MM.1S (cell line): Measurements from ENCODE around the gene PDZD8.

Source experiments
- DNase-seq: peaks from one replicate; pipeline ENCODE4 v3.0.0-alpha.2; 2015
- H2AFZ ChIP-seq: fragments of 300-600 bp; sonication (generic); 2 replicates; pipeline ENCODE4 v1.6.0; 2016; ENCODE audit warnings: antibody characterized with exemption, low read length
- H3F3A ChIP-seq: fragments of 300-600 bp; sonication (generic); 2 replicates; pipeline ENCODE4 v1.6.1; 2016; ENCODE audit warnings: mild to moderate bottlenecking, antibody characterized with exemption, low read length, moderate library complexity, mixed read lengths; ENCODE audit not compliant: insufficient read depth
- H3K27ac ChIP-seq: fragments of 300-600 bp; sonication (generic); 2 replicates; pipeline ENCODE4 v1.5.1; 2016; ENCODE audit warnings: mild to moderate bottlenecking, low read length
- H3K27me3 ChIP-seq: fragments of 300-600 bp; sonication (generic); replicated peaks from 2 replicates; pipeline ENCODE4 v1.6.0; 2016; ENCODE audit warnings: low read length; ENCODE audit not compliant: insufficient read depth
- H3K36me3 ChIP-seq: fragments of 300-600 bp; sonication (generic); replicated peaks from 2 replicates; pipeline ENCODE4 v1.6.1; 2016; ENCODE audit warnings: mild to moderate bottlenecking, low read length, mixed read lengths; ENCODE audit not compliant: insufficient read depth
- H3K4me1 ChIP-seq: fragments of 300-600 bp; sonication (generic); 2 replicates; pipeline ENCODE4 v1.6.1; 2016; ENCODE audit warnings: low read length, mixed read lengths
- H3K4me2 ChIP-seq: fragments of 300-600 bp; sonication (generic); 2 replicates; pipeline ENCODE4 v1.6.0; 2016; ENCODE audit warnings: low read depth, low read length
- H3K4me3 ChIP-seq: fragments of 300-600 bp; sonication (generic); 2 replicates; pipeline ENCODE4 v1.5.1; 2016; ENCODE audit warnings: low read length, mixed read lengths
- H3K79me2 ChIP-seq: fragments of 300-600 bp; sonication (generic); 2 replicates; pipeline ENCODE4 v1.6.1; 2016; ENCODE audit warnings: mixed run types, low read length, mixed read lengths
- H3K9ac ChIP-seq: fragments of 300-600 bp; sonication (generic); 2 replicates; pipeline ENCODE4 v1.6.1; 2016; ENCODE audit warnings: low read length, mixed read lengths
- H3K9me2 ChIP-seq: fragments of 300-600 bp; sonication (generic); replicated peaks from 2 replicates; pipeline ENCODE4 v1.6.1; 2016; ENCODE audit warnings: mild to moderate bottlenecking, low read length, mixed read lengths; ENCODE audit not compliant: insufficient read depth
- H3K9me3 ChIP-seq: fragments of 300-600 bp; sonication (generic); replicated peaks from 2 replicates; pipeline ENCODE4 v1.6.1; 2016; ENCODE audit warnings: mild to moderate bottlenecking, low read length, mixed read lengths; ENCODE audit not compliant: insufficient read depth
- H4K20me1 ChIP-seq: fragments of 300-600 bp; sonication (generic); 2 replicates; pipeline ENCODE4 v1.6.1; 2016; ENCODE audit warnings: mild to moderate bottlenecking, low read length, moderate library complexity, mixed read lengths; ENCODE audit not compliant: insufficient read depth
- EZH2 ChIP-seq: fragments of 300-600 bp; sonication (generic); optimal IDR thresholded peaks from 2 replicates; pipeline ENCODE3; 2017; ENCODE audit warnings: low read depth, mild to moderate bottlenecking, antibody characterized with exemption, low read length, mixed read lengths
- EZH2phosphoT487 ChIP-seq: fragments of 300-600 bp; sonication (generic); IDR thresholded peaks from 2 replicates; pipeline ENCODE4 v1.6.1; 2018; ENCODE audit warnings: antibody characterized with exemption, low read length
- TF ChIP-seq, protein P1 (sequence below): fragments of 300-600 bp; sonication (generic); IDR thresholded peaks from 2 replicates; pipeline ENCODE4 v1.5.1; 2016; ENCODE audit warnings: antibody characterized with exemption, low read length, mixed read lengths

Gene PDZD8

GRCh38 chr10:117348236-117348635, 27.0 kb downstream of the PDZD8 start:
- no peaks in the 10 kb centered on the region for H3K9me2 ChIP-seq
- peaks cover 6% of the 10 kb centered on the region for H3K4me1 ChIP-seq
- H3K4me3 ChIP-seq: no peak overlapping the region
- no peak for DNase-seq
- no peak overlapping the region for H3K27ac ChIP-seq
- TF ChIP-seq, protein P1, sequence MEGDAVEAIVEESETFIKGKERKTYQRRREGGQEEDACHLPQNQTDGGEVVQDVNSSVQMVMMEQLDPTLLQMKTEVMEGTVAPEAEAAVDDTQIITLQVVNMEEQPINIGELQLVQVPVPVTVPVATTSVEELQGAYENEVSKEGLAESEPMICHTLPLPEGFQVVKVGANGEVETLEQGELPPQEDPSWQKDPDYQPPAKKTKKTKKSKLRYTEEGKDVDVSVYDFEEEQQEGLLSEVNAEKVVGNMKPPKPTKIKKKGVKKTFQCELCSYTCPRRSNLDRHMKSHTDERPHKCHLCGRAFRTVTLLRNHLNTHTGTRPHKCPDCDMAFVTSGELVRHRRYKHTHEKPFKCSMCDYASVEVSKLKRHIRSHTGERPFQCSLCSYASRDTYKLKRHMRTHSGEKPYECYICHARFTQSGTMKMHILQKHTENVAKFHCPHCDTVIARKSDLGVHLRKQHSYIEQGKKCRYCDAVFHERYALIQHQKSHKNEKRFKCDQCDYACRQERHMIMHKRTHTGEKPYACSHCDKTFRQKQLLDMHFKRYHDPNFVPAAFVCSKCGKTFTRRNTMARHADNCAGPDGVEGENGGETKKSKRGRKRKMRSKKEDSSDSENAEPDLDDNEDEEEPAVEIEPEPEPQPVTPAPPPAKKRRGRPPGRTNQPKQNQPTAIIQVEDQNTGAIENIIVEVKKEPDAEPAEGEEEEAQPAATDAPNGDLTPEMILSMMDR: no peak
- TF ChIP-seq EZH2 (no peak), EZH2phosphoT487 (no peak)
- H4K20me1 ChIP-seq: no peaks in the 10 kb centered on the region
- no peaks in the 10 kb centered on the region for H3K27me3 ChIP-seq
- H3K9me3 ChIP-seq: no peaks in the 10 kb centered on the region
- H3F3A ChIP-seq: no peaks in the 10 kb centered on the region
- H2AFZ ChIP-seq: no peak overlapping the region
- no peak overlapping the region for H3K9ac ChIP-seq
- no peaks in the 10 kb centered on the region for H3K36me3 ChIP-seq
- peaks cover 66% of the 10 kb centered on the region for H3K79me2 ChIP-seq
- no peak overlapping the region for H3K4me2 ChIP-seq

- H3K4me1 ChIP-seq: peaks cover 6% of the 10 kb centered on the region
- no peaks in the 10 kb centered on the region for H3K9me2 ChIP-seq
- no peak for DNase-seq
- TF ChIP-seq, protein P1: no peak
- TF ChIP-seq EZH2 (no peak), EZH2phosphoT487 (no peak)
- H3K27ac ChIP-seq: no peak overlapping the region
- H3K4me3 ChIP-seq: no peak overlapping the region
- H3K9me3 ChIP-seq: no peaks in the 10 kb centered on the region
- H2AFZ ChIP-seq: no peak overlapping the region
- no peaks in the 10 kb centered on the region for H3K27me3 ChIP-seq
- H3K9ac ChIP-seq: no peak overlapping the region
- no peaks in the 10 kb centered on the region for H4K20me1 ChIP-seq
- no peaks in the 10 kb centered on the region for H3F3A ChIP-seq
- H3K4me2 ChIP-seq: no peak overlapping the region
- H3K79me2 ChIP-seq: peaks cover 57% of the 10 kb centered on the region
- no peaks in the 10 kb centered on the region for H3K36me3 ChIP-seq
These were observed 28.7 kb downstream of the PDZD8 start for GRCh38 chr10:117346574-117346973.

GRCh38 chr10:117345143-117345542, 30.1 kb downstream of the PDZD8 start:
- H3K9me3 ChIP-seq: no peaks in the 10 kb centered on the region
- TF ChIP-seq, protein P1: no peak
- TF ChIP-seq EZH2phosphoT487 (no peak), EZH2 (no peak)
- no peak for DNase-seq
- no peaks in the 10 kb centered on the region for H3K27me3 ChIP-seq
- H4K20me1 ChIP-seq: no peaks in the 10 kb centered on the region
- H2AFZ ChIP-seq: no peak overlapping the region
- H3K79me2 ChIP-seq: peaks cover 60% of the 10 kb centered on the region
- no peaks in the 10 kb centered on the region for H3K36me3 ChIP-seq
- H3K9ac ChIP-seq: no peak overlapping the region
- H3K4me1 ChIP-seq: no peaks in the 10 kb centered on the region
- no peak overlapping the region for H3K4me3 ChIP-seq
- H3K9me2 ChIP-seq: no peaks in the 10 kb centered on the region
- H3K4me2 ChIP-seq: no peak overlapping the region
- no peaks in the 10 kb centered on the region for H3F3A ChIP-seq
- H3K27ac ChIP-seq: no peak overlapping the region
